ENCODE data around the gene ZNF660. TPM values are rescaled to one million over a fixed set of nuclear protein-coding genes. Genes with fewer than 3 reads are reported as not detected.

ZNF660 gene
- total and polyA plus RNA-seq, 9 of the 15 experiments (the other 6 are each of a cell fraction or from before 2014, with no cell fraction given), result 0.06 to 0.65 (median 0.17) TPM

DNA sequence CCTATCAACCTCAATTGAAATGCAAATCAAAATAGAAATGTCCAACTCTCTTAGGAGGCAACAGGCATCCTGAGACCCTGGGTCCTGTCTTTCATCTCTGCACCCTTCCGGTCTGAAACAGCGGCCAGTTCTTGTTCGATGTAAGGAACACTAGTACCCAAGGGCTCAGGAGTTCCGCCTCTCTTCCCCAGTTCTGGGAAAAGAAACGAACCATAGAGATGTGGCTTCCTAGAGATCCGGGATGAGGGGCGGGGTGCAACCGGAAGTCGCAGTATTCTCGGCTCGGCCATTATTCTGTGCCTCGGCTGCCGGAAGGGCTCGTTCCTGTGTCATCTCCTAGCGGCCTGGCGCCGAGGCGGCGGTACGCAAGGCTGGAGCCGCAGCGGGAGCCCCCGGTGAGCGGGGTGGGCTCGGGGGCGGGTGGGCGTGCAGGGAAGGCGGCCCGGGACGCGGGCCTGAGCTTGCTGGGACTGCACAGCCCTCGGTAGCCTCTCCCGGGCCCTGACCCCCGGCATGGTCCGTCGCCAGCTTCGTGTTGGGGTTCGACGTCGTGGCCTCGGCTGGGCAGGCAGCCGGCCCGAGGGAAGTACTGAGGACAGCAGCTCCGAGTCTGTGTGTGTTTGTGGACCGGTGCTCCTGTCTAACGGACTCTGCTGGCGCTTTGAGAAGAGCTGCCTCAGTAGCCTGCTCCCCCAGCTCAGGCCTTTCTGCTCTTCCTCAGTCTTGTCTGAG lies 40.2 kb downstream of the ZNF660 start, which contains the start of gene ZNF197 (continued):
- TF ChIP-seq, protein P1, sequence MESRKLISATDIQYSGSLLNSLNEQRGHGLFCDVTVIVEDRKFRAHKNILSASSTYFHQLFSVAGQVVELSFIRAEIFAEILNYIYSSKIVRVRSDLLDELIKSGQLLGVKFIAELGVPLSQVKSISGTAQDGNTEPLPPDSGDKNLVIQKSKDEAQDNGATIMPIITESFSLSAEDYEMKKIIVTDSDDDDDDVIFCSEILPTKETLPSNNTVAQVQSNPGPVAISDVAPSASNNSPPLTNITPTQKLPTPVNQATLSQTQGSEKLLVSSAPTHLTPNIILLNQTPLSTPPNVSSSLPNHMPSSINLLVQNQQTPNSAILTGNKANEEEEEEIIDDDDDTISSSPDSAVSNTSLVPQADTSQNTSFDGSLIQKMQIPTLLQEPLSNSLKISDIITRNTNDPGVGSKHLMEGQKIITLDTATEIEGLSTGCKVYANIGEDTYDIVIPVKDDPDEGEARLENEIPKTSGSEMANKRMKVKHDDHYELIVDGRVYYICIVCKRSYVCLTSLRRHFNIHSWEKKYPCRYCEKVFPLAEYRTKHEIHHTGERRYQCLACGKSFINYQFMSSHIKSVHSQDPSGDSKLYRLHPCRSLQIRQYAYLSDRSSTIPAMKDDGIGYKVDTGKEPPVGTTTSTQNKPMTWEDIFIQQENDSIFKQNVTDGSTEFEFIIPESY (CRISPR knock-in tag; IDR thresholded peaks at IDR 0.05), result no peak; the same call in none of the 2 replicates
- TF ChIP-seq, protein P2, sequence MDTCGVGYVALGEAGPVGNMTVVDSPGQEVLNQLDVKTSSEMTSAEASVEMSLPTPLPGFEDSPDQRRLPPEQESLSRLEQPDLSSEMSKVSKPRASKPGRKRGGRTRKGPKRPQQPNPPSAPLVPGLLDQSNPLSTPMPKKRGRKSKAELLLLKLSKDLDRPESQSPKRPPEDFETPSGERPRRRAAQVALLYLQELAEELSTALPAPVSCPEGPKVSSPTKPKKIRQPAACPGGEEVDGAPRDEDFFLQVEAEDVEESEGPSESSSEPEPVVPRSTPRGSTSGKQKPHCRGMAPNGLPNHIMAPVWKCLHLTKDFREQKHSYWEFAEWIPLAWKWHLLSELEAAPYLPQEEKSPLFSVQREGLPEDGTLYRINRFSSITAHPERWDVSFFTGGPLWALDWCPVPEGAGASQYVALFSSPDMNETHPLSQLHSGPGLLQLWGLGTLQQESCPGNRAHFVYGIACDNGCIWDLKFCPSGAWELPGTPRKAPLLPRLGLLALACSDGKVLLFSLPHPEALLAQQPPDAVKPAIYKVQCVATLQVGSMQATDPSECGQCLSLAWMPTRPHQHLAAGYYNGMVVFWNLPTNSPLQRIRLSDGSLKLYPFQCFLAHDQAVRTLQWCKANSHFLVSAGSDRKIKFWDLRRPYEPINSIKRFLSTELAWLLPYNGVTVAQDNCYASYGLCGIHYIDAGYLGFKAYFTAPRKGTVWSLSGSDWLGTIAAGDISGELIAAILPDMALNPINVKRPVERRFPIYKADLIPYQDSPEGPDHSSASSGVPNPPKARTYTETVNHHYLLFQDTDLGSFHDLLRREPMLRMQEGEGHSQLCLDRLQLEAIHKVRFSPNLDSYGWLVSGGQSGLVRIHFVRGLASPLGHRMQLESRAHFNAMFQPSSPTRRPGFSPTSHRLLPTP (IDR thresholded peaks at IDR 0.05; ENCODE audit: borderline replicate concordance, extremely low read depth, insufficient read length), result no peak
- TF ChIP-seq CREB1 (IDR thresholded peaks at IDR 0.05) (peak; percentile 68), CREB1 (CRISPR knock-in tag; IDR thresholded peaks at IDR 0.05) (no peak), TAF7 (tag; IDR thresholded peaks at IDR 0.05) (peak; percentile 84), ZBTB17 (CRISPR knock-in tag; IDR thresholded peaks at IDR 0.05) (peak; percentile 27; the same call in 1 of the 2 replicates), SAP30 (IDR thresholded peaks at IDR 0.05; ENCODE audit: borderline replicate concordance, insufficient read depth, low read depth, low read length, poor library complexity, severe bottlenecking) (peak; percentile 25), HMGN3 (IDR thresholded peaks at IDR 0.05; ENCODE audit: borderline replicate concordance, extremely low read depth, insufficient read length, low read depth, low read length) (peak; percentile 79), RNF2 (IDR thresholded peaks at IDR 0.05) (peak; percentile 47; the same call in 1 of the 2 replicates), SMC3 (conservative IDR thresholded peaks at IDR 0.05; ENCODE audit: insufficient read depth, low read depth, low read length) (no peak), L3MBTL2 (IDR thresholded peaks at IDR 0.05) (peak; percentile 97)
- TF ChIP-seq, protein P3, sequence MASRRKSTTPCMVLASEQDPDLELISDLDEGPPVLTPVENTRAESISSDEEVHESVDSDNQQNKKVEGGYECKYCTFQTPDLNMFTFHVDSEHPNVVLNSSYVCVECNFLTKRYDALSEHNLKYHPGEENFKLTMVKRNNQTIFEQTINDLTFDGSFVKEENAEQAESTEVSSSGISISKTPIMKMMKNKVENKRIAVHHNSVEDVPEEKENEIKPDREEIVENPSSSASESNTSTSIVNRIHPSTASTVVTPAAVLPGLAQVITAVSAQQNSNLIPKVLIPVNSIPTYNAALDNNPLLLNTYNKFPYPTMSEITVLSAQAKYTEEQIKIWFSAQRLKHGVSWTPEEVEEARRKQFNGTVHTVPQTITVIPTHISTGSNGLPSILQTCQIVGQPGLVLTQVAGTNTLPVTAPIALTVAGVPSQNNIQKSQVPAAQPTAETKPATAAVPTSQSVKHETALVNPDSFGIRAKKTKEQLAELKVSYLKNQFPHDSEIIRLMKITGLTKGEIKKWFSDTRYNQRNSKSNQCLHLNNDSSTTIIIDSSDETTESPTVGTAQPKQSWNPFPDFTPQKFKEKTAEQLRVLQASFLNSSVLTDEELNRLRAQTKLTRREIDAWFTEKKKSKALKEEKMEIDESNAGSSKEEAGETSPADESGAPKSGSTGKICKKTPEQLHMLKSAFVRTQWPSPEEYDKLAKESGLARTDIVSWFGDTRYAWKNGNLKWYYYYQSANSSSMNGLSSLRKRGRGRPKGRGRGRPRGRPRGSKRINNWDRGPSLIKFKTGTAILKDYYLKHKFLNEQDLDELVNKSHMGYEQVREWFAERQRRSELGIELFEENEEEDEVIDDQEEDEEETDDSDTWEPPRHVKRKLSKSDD (conservative IDR thresholded peaks at IDR 0.05; ENCODE audit: low read length), result 0 out of 2 replicates have a peak, but pooled peaks have one; percentile 43
- TF ChIP-seq, protein P4, sequence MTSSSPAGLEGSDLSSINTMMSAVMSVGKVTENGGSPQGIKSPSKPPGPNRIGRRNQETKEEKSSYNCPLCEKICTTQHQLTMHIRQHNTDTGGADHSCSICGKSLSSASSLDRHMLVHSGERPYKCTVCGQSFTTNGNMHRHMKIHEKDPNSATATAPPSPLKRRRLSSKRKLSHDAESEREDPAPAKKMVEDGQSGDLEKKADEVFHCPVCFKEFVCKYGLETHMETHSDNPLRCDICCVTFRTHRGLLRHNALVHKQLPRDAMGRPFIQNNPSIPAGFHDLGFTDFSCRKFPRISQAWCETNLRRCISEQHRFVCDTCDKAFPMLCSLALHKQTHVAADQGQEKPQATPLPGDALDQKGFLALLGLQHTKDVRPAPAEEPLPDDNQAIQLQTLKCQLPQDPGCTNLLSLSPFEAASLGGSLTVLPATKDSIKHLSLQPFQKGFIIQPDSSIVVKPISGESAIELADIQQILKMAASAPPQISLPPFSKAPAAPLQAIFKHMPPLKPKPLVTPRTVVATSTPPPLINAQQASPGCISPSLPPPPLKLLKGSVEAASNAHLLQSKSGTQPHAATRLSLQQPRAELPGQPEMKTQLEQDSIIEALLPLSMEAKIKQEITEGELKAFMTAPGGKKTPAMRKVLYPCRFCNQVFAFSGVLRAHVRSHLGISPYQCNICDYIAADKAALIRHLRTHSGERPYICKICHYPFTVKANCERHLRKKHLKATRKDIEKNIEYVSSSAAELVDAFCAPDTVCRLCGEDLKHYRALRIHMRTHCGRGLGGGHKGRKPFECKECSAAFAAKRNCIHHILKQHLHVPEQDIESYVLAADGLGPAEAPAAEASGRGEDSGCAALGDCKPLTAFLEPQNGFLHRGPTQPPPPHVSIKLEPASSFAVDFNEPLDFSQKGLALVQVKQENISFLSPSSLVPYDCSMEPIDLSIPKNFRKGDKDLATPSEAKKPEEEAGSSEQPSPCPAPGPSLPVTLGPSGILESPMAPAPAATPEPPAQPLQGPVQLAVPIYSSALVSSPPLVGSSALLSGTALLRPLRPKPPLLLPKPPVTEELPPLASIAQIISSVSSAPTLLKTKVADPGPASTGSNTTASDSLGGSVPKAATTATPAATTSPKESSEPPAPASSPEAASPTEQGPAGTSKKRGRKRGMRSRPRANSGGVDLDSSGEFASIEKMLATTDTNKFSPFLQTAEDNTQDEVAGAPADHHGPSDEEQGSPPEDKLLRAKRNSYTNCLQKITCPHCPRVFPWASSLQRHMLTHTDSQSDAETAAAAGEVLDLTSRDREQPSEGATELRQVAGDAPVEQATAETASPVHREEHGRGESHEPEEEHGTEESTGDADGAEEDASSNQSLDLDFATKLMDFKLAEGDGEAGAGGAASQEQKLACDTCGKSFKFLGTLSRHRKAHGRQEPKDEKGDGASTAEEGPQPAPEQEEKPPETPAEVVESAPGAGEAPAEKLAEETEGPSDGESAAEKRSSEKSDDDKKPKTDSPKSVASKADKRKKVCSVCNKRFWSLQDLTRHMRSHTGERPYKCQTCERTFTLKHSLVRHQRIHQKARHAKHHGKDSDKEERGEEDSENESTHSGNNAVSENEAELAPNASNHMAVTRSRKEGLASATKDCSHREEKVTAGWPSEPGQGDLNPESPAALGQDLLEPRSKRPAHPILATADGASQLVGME (CRISPR knock-in tag; IDR thresholded peaks at IDR 0.05), result no peak
